ENCODE data around the gene TXNRD1. TPM values are rescaled to one million over a fixed set of nuclear protein-coding genes. Genes with fewer than 3 reads are reported as not detected.
"Not testable (repeated sequence)": the region's sequence is repeated elsewhere in the genome, so short reads cannot be mapped to it uniquely, and the experiment has no call there.

TXNRD1 gene
- total and polyA plus RNA-seq, 7 donors = 55.9 to 188 (median 121) TPM

- 86 to 87% methylated on average over 28 of the region's 28 CpGs for WGBS, 2 donors
- TF ChIP-seq EP300 (IDR thresholded peaks at IDR 0.05) (no peak), POLR2AphosphoS5 (IDR thresholded peaks at IDR 0.05) (no peak), CTCF (IDR thresholded peaks at IDR 0.05) (no peak), POLR2A (IDR thresholded peaks at IDR 0.05) (no peak)
- Histone ChIP-seq H3K4me3 (no peak overlapping the region), H3K27me3 (no peaks in the 10 kb centered on the region), H3K36me3 (no peaks in the 10 kb centered on the region), H3K27ac (no peak overlapping the region), H3K9me3 (no peaks in the 10 kb centered on the region), H3K4me1 (peaks cover 0 to 14% (median 12%) of the 10 kb centered on the region in 4 donors)
- DNase-seq = no peak
- intact Hi-C loops (cut with DNase I) = no loop called here
Observed at GRCh38 chr12:104171785-104172569, 43.6 kb upstream of the TXNRD1 start.

DNA sequence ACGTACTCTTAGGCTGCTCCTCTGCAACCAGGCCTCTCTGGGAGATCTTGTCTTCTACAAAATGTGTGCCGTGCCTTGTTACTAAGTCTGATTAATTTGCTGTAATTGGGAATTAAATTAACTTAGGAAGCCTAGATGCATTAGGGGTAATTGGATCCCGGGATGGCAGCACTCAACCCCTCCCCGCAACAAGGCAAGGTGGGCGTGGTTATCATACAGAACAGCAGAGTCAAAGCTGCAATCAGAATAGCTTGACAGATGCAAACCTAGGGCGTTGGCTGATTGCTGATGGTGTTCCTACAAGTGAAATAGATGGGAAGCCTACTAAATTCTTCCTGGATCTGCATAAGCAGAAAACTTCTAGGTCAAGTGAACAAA, 43.0 kb upstream of the TXNRD1 start:
- 78 to 90% methylated on average over 6 of the region's 6 CpGs for WGBS, 2 donors
- intact Hi-C loops (cut with DNase I) = no loop called here
- TF ChIP-seq EP300 (IDR thresholded peaks at IDR 0.05) = no peak
- TF ChIP-seq POLR2A (IDR thresholded peaks at IDR 0.05) = no peak
- no peak for TF ChIP-seq POLR2AphosphoS5 (IDR thresholded peaks at IDR 0.05)
- TF ChIP-seq CTCF (IDR thresholded peaks at IDR 0.05) = no peak
- no peak overlapping the region for H3K4me3 ChIP-seq
- no peaks in the 10 kb centered on the region for H3K9me3 ChIP-seq
- H3K4me1 ChIP-seq = peaks cover 0 to 17% (median 17%) of the 10 kb centered on the region in 4 donors
- no peaks in the 10 kb centered on the region for H3K36me3 ChIP-seq
- DNase-seq = no peak
- H3K27ac ChIP-seq = no peak overlapping the region
- no peaks in the 10 kb centered on the region for H3K27me3 ChIP-seq

DNA sequence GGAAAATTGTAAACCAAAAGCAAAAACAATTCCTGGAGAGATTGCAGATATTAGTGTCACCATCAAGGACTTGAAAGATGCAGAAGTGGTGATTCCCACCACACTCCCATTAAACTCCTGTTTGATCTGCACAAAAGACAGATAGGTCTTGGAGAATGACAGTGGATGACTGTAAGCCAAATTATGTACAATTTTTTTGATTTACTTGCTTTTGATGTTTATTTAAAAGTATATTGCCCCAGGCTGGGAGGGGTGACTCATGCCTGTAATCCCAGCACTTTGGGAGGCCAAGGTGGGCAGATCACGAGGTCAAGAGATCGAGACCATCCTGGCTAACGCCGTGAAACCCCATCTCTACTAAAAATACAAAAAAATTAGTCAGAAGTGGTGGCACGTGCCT, 41.8 kb upstream of the TXNRD1 start:
- 89% methylated on average over 5 of the region's 5 CpGs for WGBS, 2 donors
- H3K9me3 ChIP-seq; DNase-seq; intact Hi-C loops (cut with DNase I); H3K27ac ChIP-seq; H3K27me3 ChIP-seq; H3K4me3 ChIP-seq; H3K36me3 ChIP-seq: not testable (repeated sequence)
- peaks cover 0 to 29% (median 29%) of the 10 kb centered on the region in 4 donors for H3K4me1 ChIP-seq

DNA sequence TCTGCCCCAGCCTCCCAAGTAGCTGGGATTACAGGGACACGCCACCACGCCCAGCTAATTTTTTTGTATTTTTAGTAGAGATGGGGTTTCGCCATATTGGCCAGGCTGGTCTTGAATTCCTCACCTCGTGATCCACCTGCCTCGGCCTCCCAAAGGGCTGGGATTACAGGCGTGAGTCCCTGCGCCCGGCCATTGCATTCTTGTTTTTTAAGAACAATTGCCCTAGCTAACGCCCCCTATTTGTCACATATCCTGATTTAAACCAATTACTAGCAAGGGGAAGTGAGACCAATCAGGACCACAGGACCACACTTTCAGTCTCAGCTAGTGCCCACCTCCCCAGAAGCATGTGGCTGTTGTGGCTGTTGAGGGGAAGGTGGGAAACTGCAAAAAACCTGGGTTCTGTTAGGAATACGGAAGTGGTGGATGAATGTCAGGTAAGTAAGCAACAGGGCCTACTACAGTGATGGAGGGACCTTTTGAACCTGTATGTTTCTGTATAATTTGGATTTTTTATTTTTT, 39.8 kb upstream of the TXNRD1 start:
- Histone ChIP-seq H3K4me3 (no peak overlapping the region), H3K36me3 (no peaks in the 10 kb centered on the region), H3K27ac (peak overlapping the region in 3 of 4 donors; percentile 87 to 91 (median 91)), H3K27me3 (no peaks in the 10 kb centered on the region), H3K4me1 (peaks cover 0 to 49% (median 46%) of the 10 kb centered on the region in 4 donors), H3K9me3 (no peaks in the 10 kb centered on the region)
- TF ChIP-seq POLR2AphosphoS5 (IDR thresholded peaks at IDR 0.05) (no peak), EP300 (IDR thresholded peaks at IDR 0.05) (no peak), CTCF (IDR thresholded peaks at IDR 0.05) (no peak), POLR2A (IDR thresholded peaks at IDR 0.05) (no peak)
- DNase-seq = no peak
- intact Hi-C loops (cut with DNase I) = loop anchor here (2.0 to 5.0 kb wide), 3 partner anchors 39 to 111 kb away; partner anchors contain the start of gene TXNRD1
- WGBS, 2 donors = 84 to 92% methylated on average over 10 of the region's 10 CpGs

DNA sequence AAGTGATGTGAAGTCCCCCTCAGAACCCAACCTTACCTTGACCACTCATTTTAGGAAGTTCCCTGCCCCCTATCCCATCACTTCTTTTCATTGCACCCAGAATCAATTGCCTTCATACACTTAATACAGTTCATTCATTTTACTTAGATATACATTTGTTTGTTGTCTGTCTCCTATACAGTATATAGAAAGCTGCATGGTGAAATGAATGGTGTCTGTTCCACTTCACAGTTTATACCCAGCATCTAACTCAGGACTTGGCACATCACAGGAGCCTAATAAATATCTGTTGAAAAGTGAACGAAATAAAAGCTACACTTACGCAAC, 38.3 kb upstream of the TXNRD1 start:
- H3K36me3 ChIP-seq = no peaks in the 10 kb centered on the region
- no peaks in the 10 kb centered on the region for H3K27me3 ChIP-seq
- peak overlapping the region; percentile 83 to 91 (median 89) for H3K27ac ChIP-seq
- intact Hi-C loops (cut with DNase I) = loop anchor here (2.0 to 5.0 kb wide), 3 partner anchors 40 to 110 kb away; partner anchors contain the start of gene TXNRD1
- WGBS, 2 donors = 79 to 80% methylated on average over 2 of the region's 2 CpGs
- H3K4me3 ChIP-seq = no peak overlapping the region
- no peaks in the 10 kb centered on the region for H3K9me3 ChIP-seq
- no peak for DNase-seq
- H3K4me1 ChIP-seq = peaks cover 0 to 64% (median 61%) of the 10 kb centered on the region in 4 donors
- TF ChIP-seq POLR2AphosphoS5 (IDR thresholded peaks at IDR 0.05) (peak in 1 of 4 donors; percentile 88), POLR2A (IDR thresholded peaks at IDR 0.05) (no peak), EP300 (IDR thresholded peaks at IDR 0.05) (peak in 2 of 4 donors; percentile 95)
